DOHH2 (cell line): ENCODE data around the gene NGEF.

Source experiments
- H3F3A ChIP-seq: fragments of 200-600 bp; sonication (generic), shearing (Covaris generic); 2 replicates; pipeline ENCODE4 v1.6.0; 2016; ENCODE audit warnings: antibody characterized with exemption, mild to moderate bottlenecking; ENCODE audit not compliant: control insufficient read depth, insufficient read depth
- H3K27ac ChIP-seq: fragments of 200-600 bp; sonication (generic); 2 replicates; pipeline ENCODE4 v1.5.1; 2014; ENCODE audit warnings: low read depth, mild to moderate bottlenecking, low read length, moderate library complexity
- H3K27me3 ChIP-seq: fragments of 200-600 bp; sonication (generic); 2 replicates; pipeline ENCODE4 v1.6.1; 2014; ENCODE audit warnings: mild to moderate bottlenecking, low read length, mixed read lengths; ENCODE audit not compliant: control insufficient read depth
- H3K36me3 ChIP-seq: fragments of 200-600 bp; sonication (generic); 2 replicates; pipeline ENCODE4 v1.6.1; 2014; ENCODE audit warnings: mild to moderate bottlenecking, low read length, moderate library complexity, mixed read lengths; ENCODE audit not compliant: control insufficient read depth
- H3K4me1 ChIP-seq: fragments of 200-600 bp; sonication (generic); 2 replicates; pipeline ENCODE4 v1.6.1; 2014; ENCODE audit warnings: mild to moderate bottlenecking, low read length, mixed read lengths; ENCODE audit not compliant: control insufficient read depth
- H3K4me2 ChIP-seq: fragments of 200-600 bp; sonication (generic); 2 replicates; pipeline ENCODE4 v1.6.0; 2014; ENCODE audit warnings: mild to moderate bottlenecking, low read length, moderate library complexity
- H3K4me3 ChIP-seq: fragments of 200-600 bp; sonication (generic); 2 replicates; pipeline ENCODE4 v1.5.1; 2014; ENCODE audit warnings: mild to moderate bottlenecking, low read length, mixed read lengths
- H3K79me2 ChIP-seq: fragments of 200-600 bp; sonication (generic); 2 replicates; pipeline ENCODE4 v1.6.1; 2014; ENCODE audit warnings: mild to moderate bottlenecking, low read length, mixed read lengths; ENCODE audit not compliant: control insufficient read depth
- H3K9me2 ChIP-seq: fragments of 200-600 bp; sonication (generic); replicated peaks from 2 replicates; pipeline ENCODE4 v1.6.1; 2014; ENCODE audit warnings: mild to moderate bottlenecking, low read length, mixed read lengths; ENCODE audit not compliant: control insufficient read depth
- H3K9me3 ChIP-seq: fragments of 200-600 bp; sonication (generic); 2 replicates; pipeline ENCODE4 v1.6.1; 2014; ENCODE audit warnings: antibody characterized with exemption, low read length, mixed read lengths; ENCODE audit not compliant: control insufficient read depth, insufficient read depth
- H4K20me1 ChIP-seq: fragments of 200-600 bp; sonication (generic); 2 replicates; pipeline ENCODE4 v1.6.0; 2014; ENCODE audit warnings: low read depth, mild to moderate bottlenecking, antibody characterized with exemption, low read length, moderate library complexity; ENCODE audit not compliant: control insufficient read depth, insufficient read depth
- EZH2phosphoT487 ChIP-seq: fragments of 200-600 bp; sonication (generic); IDR thresholded peaks from 2 replicates; pipeline ENCODE4 v1.6.1; 2017; ENCODE audit warnings: borderline replicate concordance, mild to moderate bottlenecking, antibody characterized with exemption, low read length, moderate library complexity, mixed read lengths
- TF ChIP-seq, protein P1 (sequence below): fragments of 200-600 bp; sonication (generic); IDR thresholded peaks from one replicate; pipeline ENCODE4 v1.5.1; 2014; ENCODE audit warnings: antibody characterized with exemption, mild to moderate bottlenecking, low read depth, low read length; ENCODE audit not compliant: poor library complexity, severe bottlenecking

The NGEF gene

DNA sequence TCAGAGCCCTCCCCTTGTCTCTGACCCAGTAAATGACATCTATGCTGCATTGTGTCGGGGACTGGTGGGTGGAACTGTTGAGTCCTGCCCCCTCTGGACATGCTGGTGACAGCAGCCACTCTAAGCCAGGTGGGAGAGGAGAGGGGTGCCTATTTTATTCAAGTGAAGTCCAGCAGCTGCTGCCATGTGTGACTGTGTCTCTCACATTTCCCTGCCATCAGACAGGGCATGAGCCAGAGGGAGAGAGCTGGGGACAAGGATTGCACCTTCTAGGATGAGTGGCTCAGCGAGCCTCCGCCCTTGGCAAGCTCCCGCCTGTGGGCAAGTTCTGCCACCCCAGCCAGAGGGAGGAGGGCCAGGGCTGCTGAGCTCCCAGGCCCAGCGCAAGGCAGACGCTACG, 13.7 kb downstream of the NGEF start:
- no peak overlapping the region for H3K27ac ChIP-seq
- H4K20me1 ChIP-seq, result no peaks in the 10 kb centered on the region
- no peaks in the 10 kb centered on the region for H3K36me3 ChIP-seq
- no peaks in the 10 kb centered on the region for H3K4me1 ChIP-seq
- no peaks in the 10 kb centered on the region for H3K9me3 ChIP-seq
- no peak for TF ChIP-seq EZH2phosphoT487
- TF ChIP-seq, protein P1, sequence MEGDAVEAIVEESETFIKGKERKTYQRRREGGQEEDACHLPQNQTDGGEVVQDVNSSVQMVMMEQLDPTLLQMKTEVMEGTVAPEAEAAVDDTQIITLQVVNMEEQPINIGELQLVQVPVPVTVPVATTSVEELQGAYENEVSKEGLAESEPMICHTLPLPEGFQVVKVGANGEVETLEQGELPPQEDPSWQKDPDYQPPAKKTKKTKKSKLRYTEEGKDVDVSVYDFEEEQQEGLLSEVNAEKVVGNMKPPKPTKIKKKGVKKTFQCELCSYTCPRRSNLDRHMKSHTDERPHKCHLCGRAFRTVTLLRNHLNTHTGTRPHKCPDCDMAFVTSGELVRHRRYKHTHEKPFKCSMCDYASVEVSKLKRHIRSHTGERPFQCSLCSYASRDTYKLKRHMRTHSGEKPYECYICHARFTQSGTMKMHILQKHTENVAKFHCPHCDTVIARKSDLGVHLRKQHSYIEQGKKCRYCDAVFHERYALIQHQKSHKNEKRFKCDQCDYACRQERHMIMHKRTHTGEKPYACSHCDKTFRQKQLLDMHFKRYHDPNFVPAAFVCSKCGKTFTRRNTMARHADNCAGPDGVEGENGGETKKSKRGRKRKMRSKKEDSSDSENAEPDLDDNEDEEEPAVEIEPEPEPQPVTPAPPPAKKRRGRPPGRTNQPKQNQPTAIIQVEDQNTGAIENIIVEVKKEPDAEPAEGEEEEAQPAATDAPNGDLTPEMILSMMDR, result peak; percentile 18
- no peak overlapping the region for H3K4me3 ChIP-seq
- no peaks in the 10 kb centered on the region for H3F3A ChIP-seq
- no peaks in the 10 kb centered on the region for H3K79me2 ChIP-seq
- H3K4me2 ChIP-seq, result no peak overlapping the region
- H3K27me3 ChIP-seq, result no peaks in the 10 kb centered on the region; the same call in 1 of the 2 replicates
- H3K9me2 ChIP-seq, result no peaks in the 10 kb centered on the region

DNA sequence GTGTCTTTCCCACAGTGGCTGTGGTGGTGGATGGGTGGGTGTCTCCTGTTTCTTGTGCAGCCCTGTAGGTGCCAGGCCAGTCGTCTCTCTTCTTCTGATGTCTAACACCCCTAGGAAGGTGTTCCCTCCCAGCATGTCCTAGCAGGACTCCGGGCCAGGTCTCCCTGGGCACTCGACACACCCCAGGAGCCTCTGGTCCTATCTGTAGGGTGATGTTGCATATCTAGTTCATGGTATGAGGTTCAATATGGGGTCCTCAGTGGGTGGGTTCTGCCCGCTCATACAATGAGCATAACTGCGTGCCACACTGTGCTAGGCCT, 14.4 kb downstream of the NGEF start:
- Histone ChIP-seq H3K27ac (no peak overlapping the region), H3K4me2 (no peak overlapping the region), H3K4me1 (no peaks in the 10 kb centered on the region), H3K9me3 (no peaks in the 10 kb centered on the region), H3K27me3 (no peaks in the 10 kb centered on the region; the same call in 1 of the 2 replicates), H3K36me3 (no peaks in the 10 kb centered on the region), H3K9me2 (no peaks in the 10 kb centered on the region), H3K4me3 (no peak overlapping the region), H4K20me1 (no peaks in the 10 kb centered on the region), H3K79me2 (no peaks in the 10 kb centered on the region), H3F3A (no peaks in the 10 kb centered on the region)
- TF ChIP-seq, protein P1, result no peak

DNA sequence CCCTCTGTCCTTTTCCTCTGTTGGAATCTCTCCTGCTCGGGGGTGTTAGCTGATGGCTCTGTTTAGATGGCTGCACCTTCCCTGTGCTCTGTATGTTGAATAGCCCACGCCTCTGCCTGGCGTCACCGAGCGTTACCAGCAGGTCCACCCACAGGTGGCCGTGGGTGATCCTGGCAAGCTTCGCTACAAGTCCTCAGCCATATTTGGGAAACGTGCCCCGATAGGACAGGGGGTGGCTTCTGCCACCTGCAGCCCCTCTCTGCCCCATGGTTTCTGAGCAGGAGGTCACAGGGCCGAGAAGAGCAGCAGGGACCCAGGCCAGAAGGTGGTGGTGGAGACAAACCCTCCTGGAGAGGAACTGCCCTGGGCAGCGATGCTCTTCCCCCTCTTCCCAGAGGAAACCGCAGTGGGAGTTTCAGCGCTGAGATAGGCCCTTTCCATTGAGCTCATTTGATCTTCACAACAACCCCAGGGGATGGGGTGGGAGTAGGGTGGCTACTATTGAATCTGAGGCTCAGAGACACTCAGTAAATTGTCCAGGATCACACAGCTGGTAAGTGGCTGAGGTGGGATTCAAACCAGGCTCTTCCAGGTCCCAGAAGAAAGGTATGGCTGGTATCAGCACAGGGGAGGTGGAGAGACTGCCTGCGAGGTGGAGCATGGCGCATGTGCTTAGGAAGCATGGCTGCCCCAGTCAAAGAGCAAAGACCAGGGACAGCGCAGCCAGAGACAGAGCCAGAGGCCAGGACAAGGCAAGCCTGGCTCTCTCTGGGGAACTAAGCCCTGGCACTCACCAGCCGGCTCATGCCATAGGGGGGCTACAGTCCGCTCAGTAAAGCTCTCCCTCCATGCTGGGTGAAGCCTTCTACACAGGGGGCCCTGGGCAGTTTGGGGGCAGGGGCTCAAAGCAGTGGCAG, 15.0 kb downstream of the NGEF start:
- Histone ChIP-seq H3F3A (no peaks in the 10 kb centered on the region), H3K27ac (no peak overlapping the region), H3K36me3 (no peaks in the 10 kb centered on the region), H3K4me2 (no peak overlapping the region), H3K4me1 (no peaks in the 10 kb centered on the region), H3K9me2 (no peaks in the 10 kb centered on the region), H3K27me3 (no peaks in the 10 kb centered on the region), H4K20me1 (no peaks in the 10 kb centered on the region), H3K79me2 (no peaks in the 10 kb centered on the region), H3K9me3 (no peaks in the 10 kb centered on the region), H3K4me3 (no peak overlapping the region)
- TF ChIP-seq EZH2phosphoT487, result no peak
- TF ChIP-seq, protein P1, result no peak
